Measurements from ENCODE around the gene NOL7. TPM values are rescaled to one million over a fixed set of nuclear protein-coding genes. Genes with fewer than 3 reads are reported as not detected.

The NOL7 gene
- total and polyA plus RNA-seq, 3 donors from 2014 or later, result 74.4 to 92.9 (median 87.6) TPM

GRCh38 chr6:13579911-13580310, 35.2 kb upstream of the NOL7 start:
- Histone ChIP-seq H3K9me3 (no peaks in the 10 kb centered on the region), H3K4me1 (peaks cover 4% of the 10 kb centered on the region), H3K4me3 (no peak overlapping the region), H3K27me3 (no peaks in the 10 kb centered on the region), H3K27ac (no peak overlapping the region), H3K36me3 (ENCODE audit: low read depth, missing control alignments) (no peaks in the 10 kb centered on the region)
- TF ChIP-seq POLR2A (IDR thresholded peaks at IDR 0.05), result no peak
- no peak for TF ChIP-seq CTCF (IDR thresholded peaks at IDR 0.05)
- DNase-seq, result no peak
- intact Hi-C loops (cut with DNase I; ENCODE audit: low total_unique reads), result no loop called here
- 55 to 74% methylated on average over 1 of the region's 1 CpG for WGBS, 2 donors

- Histone ChIP-seq H3K4me3 (no peak overlapping the region), H3K36me3 (ENCODE audit: low read depth, missing control alignments) (no peaks in the 10 kb centered on the region), H3K27ac (no peak overlapping the region), H3K4me1 (no peaks in the 10 kb centered on the region), H3K27me3 (no peaks in the 10 kb centered on the region), H3K9me3 (no peaks in the 10 kb centered on the region)
- intact Hi-C loops (cut with DNase I; ENCODE audit: low total_unique reads), result no loop called here
- whole genome bisulfite sequencing, 2 donors, result 71 to 81% methylated on average over 9 of the region's 9 CpGs
- TF ChIP-seq POLR2A (IDR thresholded peaks at IDR 0.05) (no peak), CTCF (IDR thresholded peaks at IDR 0.05) (no peak)
- DNase-seq, result no peak
Observed at GRCh38 chr6:13581700-13582229, 33.4 kb upstream of the NOL7 start.

GRCh38 chr6:13586603-13587542, 28.3 kb upstream of the NOL7 start:
- WGBS, 2 donors, result 91 to 94% methylated on average over 5 to 7 of the region's 7 CpGs
- Histone ChIP-seq H3K27me3 (no peaks in the 10 kb centered on the region), H3K36me3 (ENCODE audit: low read depth, missing control alignments) (no peaks in the 10 kb centered on the region), H3K4me1 (no peaks in the 10 kb centered on the region), H3K4me3 (no peak overlapping the region), H3K9me3 (no peaks in the 10 kb centered on the region), H3K27ac (no peak overlapping the region)
- intact Hi-C loops (cut with DNase I; ENCODE audit: low total_unique reads), result no loop called here
- TF ChIP-seq POLR2A (IDR thresholded peaks at IDR 0.05) (no peak), CTCF (IDR thresholded peaks at IDR 0.05) (no peak)
- DNase-seq, result no peak

- Histone ChIP-seq H3K27me3 (no peaks in the 10 kb centered on the region), H3K4me1 (no peaks in the 10 kb centered on the region), H3K4me3 (no peak overlapping the region), H3K9me3 (no peaks in the 10 kb centered on the region), H3K36me3 (ENCODE audit: low read depth, missing control alignments) (no peaks in the 10 kb centered on the region), H3K27ac (no peak overlapping the region)
- DNase-seq, result no peak
- TF ChIP-seq POLR2A (IDR thresholded peaks at IDR 0.05) (no peak), CTCF (IDR thresholded peaks at IDR 0.05) (no peak)
- 82 to 86% methylated on average over 9 of the region's 9 CpGs for WGBS, 2 donors
- intact Hi-C loops (cut with DNase I; ENCODE audit: low total_unique reads), result no loop called here
Observed at GRCh38 chr6:13589801-13590200, 25.3 kb upstream of the NOL7 start.
